HepG2 (cell line): ENCODE results near the gene TMEM80. TPM values are rescaled to one million over a fixed set of nuclear protein-coding genes. Genes with fewer than 3 reads are reported as not detected.

Experiments used
- ARID2 ChIP-seq: sonication (generic); formaldehyde crosslinking; IDR thresholded peaks from 2 replicates; pipeline ENCODE4 v1.8.1; 2022; ENCODE audit warnings: mild to moderate bottlenecking, missing genetic modification reagents, borderline replicate concordance
- ATRX ChIP-seq: sonication (generic); formaldehyde crosslinking; IDR thresholded peaks from 2 replicates; pipeline ENCODE4 v1.4.0; 2020; ENCODE audit warnings: missing genetic modification reagents, borderline replicate concordance
- HNRNPUL1 ChIP-seq: fragments of 200-400 bp; formaldehyde crosslinking; IDR thresholded peaks from 2 replicates; pipeline ENCODE4 v1.6.1; 2017; ENCODE audit warnings: low read depth, mild to moderate bottlenecking, low read length, moderate library complexity
- KDM2A ChIP-seq: sonication (generic); formaldehyde crosslinking; IDR thresholded peaks from 2 replicates; pipeline ENCODE4 v1.4.0; 2020; ENCODE audit warnings: low read depth, missing genetic modification reagents, borderline replicate concordance
- MEIS1 ChIP-seq: sonication (generic); formaldehyde crosslinking; IDR thresholded peaks from 2 replicates; pipeline ENCODE4 v1.9.0; 2021; ENCODE audit warnings: mild to moderate bottlenecking, missing genetic modification reagents, moderate library complexity, borderline replicate concordance
- PAX8 ChIP-seq: sonication (generic); formaldehyde crosslinking; IDR thresholded peaks from 2 replicates; pipeline ENCODE4 v1.8.0; 2022; ENCODE audit warnings: mild to moderate bottlenecking, missing genetic modification reagents, borderline replicate concordance
- PRDM10 ChIP-seq: sonication (generic); formaldehyde crosslinking; IDR thresholded peaks from 2 replicates; pipeline ENCODE4 v1.4.0; 2020; ENCODE audit warnings: low read depth, missing genetic modification reagents
- RFXAP ChIP-seq: sonication (generic); formaldehyde crosslinking; IDR thresholded peaks from 2 replicates; pipeline ENCODE4 v1.4.0; 2020; ENCODE audit warnings: missing genetic modification reagents, borderline replicate concordance
- TEAD2 ChIP-seq: sonication (generic); formaldehyde crosslinking; IDR thresholded peaks from 2 replicates; pipeline ENCODE4 v1.9.0; 2021; ENCODE audit warnings: missing genetic modification reagents
- THAP7 ChIP-seq: sonication (generic); formaldehyde crosslinking; IDR thresholded peaks from 2 replicates; pipeline ENCODE4 v1.8.1; 2023; ENCODE audit warnings: mild to moderate bottlenecking, missing genetic modification reagents
- ZBTB34 ChIP-seq: sonication (generic); formaldehyde crosslinking; IDR thresholded peaks from 2 replicates; pipeline ENCODE4 v1.8.0; 2022; ENCODE audit warnings: mild to moderate bottlenecking, missing genetic modification reagents
- ZHX2 ChIP-seq, 2 experiments: sonication (generic) in 1 of 2; formaldehyde crosslinking in 1 of 2; IDR thresholded peaks; 2 replicates each; pipeline versions ENCODE4 v1.6.1 to v1.9.0; 2014 to 2022; ENCODE audit warnings: antibody characterized with exemption in 1 of 2, borderline replicate concordance in 1 of 2, inconsistent platforms in 1 of 2, low read depth in 1 of 2, missing genetic modification reagents in 1 of 2
- polyA plus RNA-seq, 8 experiments: library from polyadenylated mRNA; depleted of rRNA in 3 of 8; stranded (reverse) in 7 of 8; unstranded in 1 of 8; fragments of >200 nt; fragmentation: Illumina TruSeq in 4 of 8; extraction: Trizol in 4 of 8; gene quantifications; 2 replicates each; pipeline versions ENCODE4 v1.2.1 to v1.2.3, GENCODE V29; 2011 to 2016; ENCODE audit warnings: low read depth in 4 of 8, missing spikeins in 1 of 8, mixed read lengths in 1 of 8; ENCODE audit not compliant: insufficient read depth in 1 of 8
- total RNA-seq, 5 experiments: library from RNA; depleted of rRNA; stranded (reverse); fragments of >200 nt; fragmentation: Illumina TruSeq; extraction: Trizol; gene quantifications; 2 replicates each; pipeline ENCODE4 v1.2.3, GENCODE V29; 2016; ENCODE audit warnings: low read depth in 1 of 5

TMEM80 gene
- total and polyA plus RNA-seq, 2 of the 13 experiments (the other 11 are each of a cell fraction or from before 2014, with no cell fraction given) = 5.6 to 17.1 TPM

GRCh38 chr11:746289-747157, 50.9 kb downstream of the TMEM80 start (continued):
- TF ChIP-seq PRDM10 = 0 out of 2 replicates have a peak, but pooled peaks have one; percentile 12
- no peak for TF ChIP-seq ARID2 (CRISPR knock-in tag)
- 0 out of 2 replicates have a peak, but pooled peaks have one; percentile 25 for TF ChIP-seq RFXAP
- TF ChIP-seq ZHX2 (IDR thresholded peaks at IDR 0.05; ENCODE audit: low read depth) = no peak
- peak; percentile 35; the same call in 1 of the 2 replicates for TF ChIP-seq ZHX2 (CRISPR knock-in tag; IDR thresholded peaks at IDR 0.05; ENCODE audit: borderline replicate concordance)
- TF ChIP-seq THAP7 = peak; percentile 12; the same call in 1 of the 2 replicates
- TF ChIP-seq ZBTB34 = no peak
- TF ChIP-seq HNRNPUL1 = no peak
- no peak for TF ChIP-seq TEAD2 (CRISPR knock-in tag)
- no peak for TF ChIP-seq ATRX (CRISPR knock-in tag)
- no peak for TF ChIP-seq KDM2A (CRISPR knock-in tag)
- 0 out of 2 replicates have a peak, but pooled peaks have one; percentile 19 for TF ChIP-seq MEIS1 (CRISPR knock-in tag)
- TF ChIP-seq PAX8 (CRISPR knock-in tag) = 0 out of 2 replicates have a peak, but pooled peaks have one; percentile 43
